ENCODE data around the gene LPA. TPM values are rescaled to one million over a fixed set of nuclear protein-coding genes. Genes with fewer than 3 reads are reported as not detected.

Gene LPA
- total RNA-seq, 1 experiment from 2014 or later, result 0.61 TPM

GRCh38 chr6:160535270-160535669, 128.8 kb downstream of the LPA start:
- no peak for TF ChIP-seq MYBL2 (CRISPR knock-in tag; IDR thresholded peaks at IDR 0.05)
- no peak for TF ChIP-seq PREB (CRISPR knock-in tag; IDR thresholded peaks at IDR 0.05; ENCODE audit: borderline replicate concordance)
- no peak for TF ChIP-seq ZNF671 (CRISPR knock-in tag; IDR thresholded peaks at IDR 0.05)
- no peak for TF ChIP-seq ARID4B (CRISPR knock-in tag; IDR thresholded peaks at IDR 0.05; ENCODE audit: borderline replicate concordance)
- TF ChIP-seq FOXK1 (CRISPR knock-in tag; IDR thresholded peaks at IDR 0.05), result no peak
- no peak for TF ChIP-seq FOXJ3 (CRISPR knock-in tag; IDR thresholded peaks at IDR 0.05; ENCODE audit: borderline replicate concordance)
- TF ChIP-seq, protein P1, sequence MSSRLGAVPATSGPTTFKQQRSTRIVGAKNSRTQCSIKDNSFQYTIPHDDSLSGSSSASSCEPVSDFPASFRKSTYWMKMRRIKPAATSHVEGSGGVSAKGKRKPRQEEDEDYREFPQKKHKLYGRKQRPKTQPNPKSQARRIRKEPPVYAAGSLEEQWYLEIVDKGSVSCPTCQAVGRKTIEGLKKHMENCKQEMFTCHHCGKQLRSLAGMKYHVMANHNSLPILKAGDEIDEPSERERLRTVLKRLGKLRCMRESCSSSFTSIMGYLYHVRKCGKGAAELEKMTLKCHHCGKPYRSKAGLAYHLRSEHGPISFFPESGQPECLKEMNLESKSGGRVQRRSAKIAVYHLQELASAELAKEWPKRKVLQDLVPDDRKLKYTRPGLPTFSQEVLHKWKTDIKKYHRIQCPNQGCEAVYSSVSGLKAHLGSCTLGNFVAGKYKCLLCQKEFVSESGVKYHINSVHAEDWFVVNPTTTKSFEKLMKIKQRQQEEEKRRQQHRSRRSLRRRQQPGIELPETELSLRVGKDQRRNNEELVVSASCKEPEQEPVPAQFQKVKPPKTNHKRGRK (CRISPR knock-in tag; IDR thresholded peaks at IDR 0.05; ENCODE audit: borderline replicate concordance), result no peak
- TF ChIP-seq NR2C2 (CRISPR knock-in tag; IDR thresholded peaks at IDR 0.05), result no peak
- TF ChIP-seq ZNF263 (CRISPR knock-in tag; IDR thresholded peaks at IDR 0.05; ENCODE audit: low read depth), result no peak
- TF ChIP-seq, protein P2, sequence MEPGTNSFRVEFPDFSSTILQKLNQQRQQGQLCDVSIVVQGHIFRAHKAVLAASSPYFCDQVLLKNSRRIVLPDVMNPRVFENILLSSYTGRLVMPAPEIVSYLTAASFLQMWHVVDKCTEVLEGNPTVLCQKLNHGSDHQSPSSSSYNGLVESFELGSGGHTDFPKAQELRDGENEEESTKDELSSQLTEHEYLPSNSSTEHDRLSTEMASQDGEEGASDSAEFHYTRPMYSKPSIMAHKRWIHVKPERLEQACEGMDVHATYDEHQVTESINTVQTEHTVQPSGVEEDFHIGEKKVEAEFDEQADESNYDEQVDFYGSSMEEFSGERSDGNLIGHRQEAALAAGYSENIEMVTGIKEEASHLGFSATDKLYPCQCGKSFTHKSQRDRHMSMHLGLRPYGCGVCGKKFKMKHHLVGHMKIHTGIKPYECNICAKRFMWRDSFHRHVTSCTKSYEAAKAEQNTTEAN (CRISPR knock-in tag; IDR thresholded peaks at IDR 0.05), result no peak
- TF ChIP-seq MLX (CRISPR knock-in tag; IDR thresholded peaks at IDR 0.05), result no peak
- no peak for TF ChIP-seq MXD4 (CRISPR knock-in tag; IDR thresholded peaks at IDR 0.05; ENCODE audit: borderline replicate concordance)
- TF ChIP-seq, protein P3, sequence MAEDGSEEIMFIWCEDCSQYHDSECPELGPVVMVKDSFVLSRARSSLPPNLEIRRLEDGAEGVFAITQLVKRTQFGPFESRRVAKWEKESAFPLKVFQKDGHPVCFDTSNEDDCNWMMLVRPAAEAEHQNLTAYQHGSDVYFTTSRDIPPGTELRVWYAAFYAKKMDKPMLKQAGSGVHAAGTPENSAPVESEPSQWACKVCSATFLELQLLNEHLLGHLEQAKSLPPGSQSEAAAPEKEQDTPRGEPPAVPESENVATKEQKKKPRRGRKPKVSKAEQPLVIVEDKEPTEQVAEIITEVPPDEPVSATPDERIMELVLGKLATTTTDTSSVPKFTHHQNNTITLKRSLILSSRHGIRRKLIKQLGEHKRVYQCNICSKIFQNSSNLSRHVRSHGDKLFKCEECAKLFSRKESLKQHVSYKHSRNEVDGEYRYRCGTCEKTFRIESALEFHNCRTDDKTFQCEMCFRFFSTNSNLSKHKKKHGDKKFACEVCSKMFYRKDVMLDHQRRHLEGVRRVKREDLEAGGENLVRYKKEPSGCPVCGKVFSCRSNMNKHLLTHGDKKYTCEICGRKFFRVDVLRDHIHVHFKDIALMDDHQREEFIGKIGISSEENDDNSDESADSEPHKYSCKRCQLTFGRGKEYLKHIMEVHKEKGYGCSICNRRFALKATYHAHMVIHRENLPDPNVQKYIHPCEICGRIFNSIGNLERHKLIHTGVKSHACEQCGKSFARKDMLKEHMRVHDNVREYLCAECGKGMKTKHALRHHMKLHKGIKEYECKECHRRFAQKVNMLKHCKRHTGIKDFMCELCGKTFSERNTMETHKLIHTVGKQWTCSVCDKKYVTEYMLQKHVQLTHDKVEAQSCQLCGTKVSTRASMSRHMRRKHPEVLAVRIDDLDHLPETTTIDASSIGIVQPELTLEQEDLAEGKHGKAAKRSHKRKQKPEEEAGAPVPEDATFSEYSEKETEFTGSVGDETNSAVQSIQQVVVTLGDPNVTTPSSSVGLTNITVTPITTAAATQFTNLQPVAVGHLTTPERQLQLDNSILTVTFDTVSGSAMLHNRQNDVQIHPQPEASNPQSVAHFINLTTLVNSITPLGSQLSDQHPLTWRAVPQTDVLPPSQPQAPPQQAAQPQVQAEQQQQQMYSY (CRISPR knock-in tag; IDR thresholded peaks at IDR 0.05), result no peak
- Mint-ChIP-seq H3K27ac (no peak overlapping the region), H3K9me3 (no peaks in the 10 kb centered on the region), H3K4me1 (no peaks in the 10 kb centered on the region), H3K36me3 (no peaks in the 10 kb centered on the region), H3K4me3 (no peak overlapping the region), H3K27me3 (ENCODE audit: low read depth) (no peaks in the 10 kb centered on the region; the same call in 1 of the 2 replicates)
- DNase-seq (ENCODE audit: low spot score) (no peak), ATAC-seq (no peak)
- CTCF ChIA-PET, result interaction anchor here (2.9 kb wide), 1 partner anchor 15 kb away, joined by 30 read pairs; no protein-coding TSS in a partner anchor
- POLR2A ChIA-PET, result no interaction called here
